Fibroblast of lung (primary cell): ENCODE measurements around the gene EHHADH. TPM values are rescaled to one million over a fixed set of nuclear protein-coding genes. Genes with fewer than 3 reads are reported as not detected.

Experiments
- DNase-seq, 2 donors: peaks; one replicate each; pipeline versions ENCODE4 v3.0.0 to v3.0.0-alpha.2; 2010; ENCODE audit warnings: low read depth in 2 of 2
- H2AFZ ChIP-seq: 2 replicates; pipeline ENCODE4 v1.5.1; 2012; ENCODE audit warnings: low read length, control low read depth, inconsistent platforms
- H3K27ac ChIP-seq: 2 replicates; pipeline ENCODE4 v1.5.1; 2011; ENCODE audit warnings: low read length, control low read depth; ENCODE audit not compliant: insufficient read depth
- H3K27me3 ChIP-seq: 2 replicates; pipeline ENCODE4 v1.5.1; 2011; ENCODE audit warnings: mild to moderate bottlenecking, low read length; ENCODE audit not compliant: control insufficient read depth, insufficient read depth
- H3K36me3 ChIP-seq: 2 replicates; pipeline ENCODE4 v1.5.1; 2011; ENCODE audit warnings: low read length; ENCODE audit not compliant: control insufficient read depth, insufficient read depth
- H3K4me1 ChIP-seq: 2 replicates; pipeline ENCODE4 v1.5.1; 2011; ENCODE audit warnings: low read length; ENCODE audit not compliant: control insufficient read depth, insufficient read depth; ENCODE audit errors: extremely low read depth
- H3K4me2 ChIP-seq: 2 replicates; pipeline ENCODE4 v1.5.1; 2011; ENCODE audit warnings: low read length, control low read depth; ENCODE audit not compliant: insufficient read depth; ENCODE audit errors: extremely low read depth
- H3K4me3 ChIP-seq, 4 experiments: fragments of 200-600 bp in 1 of 4; sonication (generic) in 1 of 4; replicated peaks in 1 of 4; 2 replicates each; pipeline ENCODE4 v1.5.1; 2011 to 2016; ENCODE audit warnings: low read length in 4 of 4, low read depth in 3 of 4, mild to moderate bottlenecking in 3 of 4, control low read depth in 2 of 4, inconsistent platforms in 1 of 4, mixed read lengths in 1 of 4; ENCODE audit not compliant: insufficient read depth in 1 of 4; ENCODE audit errors: control extremely low read depth in 1 of 4
- H3K79me2 ChIP-seq: 2 replicates; pipeline ENCODE4 v1.5.1; 2012; ENCODE audit warnings: mild to moderate bottlenecking, low read length, inconsistent platforms; ENCODE audit not compliant: control insufficient read depth, insufficient read depth
- H3K9ac ChIP-seq: 2 replicates; pipeline ENCODE4 v1.5.1; 2011; ENCODE audit warnings: mild to moderate bottlenecking, low read length, control low read depth; ENCODE audit not compliant: insufficient read depth
- H3K9me3 ChIP-seq: 2 replicates; pipeline ENCODE4 v1.5.1; 2012; ENCODE audit warnings: low read depth, low read length; ENCODE audit not compliant: control insufficient read depth, insufficient read depth
- H4K20me1 ChIP-seq: 2 replicates; pipeline ENCODE4 v1.5.1; 2011; ENCODE audit warnings: low read length; ENCODE audit not compliant: control insufficient read depth, insufficient read depth; ENCODE audit errors: extremely low read depth
- EZH2 ChIP-seq: IDR thresholded peaks from 2 replicates; pipeline ENCODE4 v1.5.1; 2012; ENCODE audit warnings: low read length, control low read depth, mild to moderate bottlenecking; ENCODE audit errors: missing control alignments
- polyA plus RNA-seq, 2 donors: library from polyadenylated mRNA; depleted of rRNA in 1 of 2; stranded (reverse) in 1 of 2; unstranded in 1 of 2; fragments of >200 nt; gene quantifications; 2 replicates each; pipeline ENCODE4 v1.2.1, GENCODE V29; 2011 to 2012; ENCODE audit warnings: missing spikeins in 1 of 2
- total RNA-seq: library from RNA; depleted of rRNA; stranded (reverse); fragments of >200 nt; gene quantifications from 2 replicates; pipeline ENCODE4 v1.2.1, GENCODE V29; 2014
- TF ChIP-seq, protein P1 (sequence below), 2 donors: IDR thresholded peaks in 1 of 2; conservative IDR thresholded peaks in 1 of 2; 1 replicate in 1 of 2; 2 replicates in 1 of 2; pipeline ENCODE4 v1.5.1; 2011 to 2012; ENCODE audit warnings: low read length in 2 of 2, control low read depth in 1 of 2, inconsistent platforms in 1 of 2, low read depth in 1 of 2, mild to moderate bottlenecking in 1 of 2

Gene EHHADH
- total and polyA plus RNA-seq, 2 donors (not counting 1 experiment from before 2014, with no cell fraction given) = 6.0 to 6.8 TPM

GRCh38 chr3:185270262-185270955 is 16.6 kb upstream of the EHHADH start:
- no peak overlapping the region for H2AFZ ChIP-seq
- TF ChIP-seq EZH2 = no peak
- TF ChIP-seq, protein P1, sequence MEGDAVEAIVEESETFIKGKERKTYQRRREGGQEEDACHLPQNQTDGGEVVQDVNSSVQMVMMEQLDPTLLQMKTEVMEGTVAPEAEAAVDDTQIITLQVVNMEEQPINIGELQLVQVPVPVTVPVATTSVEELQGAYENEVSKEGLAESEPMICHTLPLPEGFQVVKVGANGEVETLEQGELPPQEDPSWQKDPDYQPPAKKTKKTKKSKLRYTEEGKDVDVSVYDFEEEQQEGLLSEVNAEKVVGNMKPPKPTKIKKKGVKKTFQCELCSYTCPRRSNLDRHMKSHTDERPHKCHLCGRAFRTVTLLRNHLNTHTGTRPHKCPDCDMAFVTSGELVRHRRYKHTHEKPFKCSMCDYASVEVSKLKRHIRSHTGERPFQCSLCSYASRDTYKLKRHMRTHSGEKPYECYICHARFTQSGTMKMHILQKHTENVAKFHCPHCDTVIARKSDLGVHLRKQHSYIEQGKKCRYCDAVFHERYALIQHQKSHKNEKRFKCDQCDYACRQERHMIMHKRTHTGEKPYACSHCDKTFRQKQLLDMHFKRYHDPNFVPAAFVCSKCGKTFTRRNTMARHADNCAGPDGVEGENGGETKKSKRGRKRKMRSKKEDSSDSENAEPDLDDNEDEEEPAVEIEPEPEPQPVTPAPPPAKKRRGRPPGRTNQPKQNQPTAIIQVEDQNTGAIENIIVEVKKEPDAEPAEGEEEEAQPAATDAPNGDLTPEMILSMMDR (conservative IDR thresholded peaks at IDR 0.05 in 1 of 2, IDR thresholded peaks at IDR 0.05 in 1 of 2; ENCODE audit: low read depth in 1 of 2, low read length in 2 of 2) = peak; percentile 39 to 51
- H3K9me3 ChIP-seq = no peaks in the 10 kb centered on the region
- H3K27ac ChIP-seq = no peak overlapping the region
- no peaks in the 10 kb centered on the region for H3K79me2 ChIP-seq
- no peaks in the 10 kb centered on the region for H3K36me3 ChIP-seq
- no peak overlapping the region for H3K9ac ChIP-seq
- no peak overlapping the region for H3K4me2 ChIP-seq
- H3K27me3 ChIP-seq = no peaks in the 10 kb centered on the region
- DNase-seq = peak; percentile 10 to 30
- no peak overlapping the region for H3K4me3 ChIP-seq
- no peaks in the 10 kb centered on the region for H3K4me1 ChIP-seq
- no peaks in the 10 kb centered on the region for H4K20me1 ChIP-seq

GRCh38 chr3:185268194-185268962 is 14.5 kb upstream of the EHHADH start:
- DNase-seq = no peak
- H3K27me3 ChIP-seq = no peaks in the 10 kb centered on the region
- no peaks in the 10 kb centered on the region for H3K79me2 ChIP-seq
- no peak overlapping the region for H3K27ac ChIP-seq
- no peaks in the 10 kb centered on the region for H3K4me1 ChIP-seq
- H3K9me3 ChIP-seq = no peaks in the 10 kb centered on the region
- no peak overlapping the region for H3K4me3 ChIP-seq
- H4K20me1 ChIP-seq = no peaks in the 10 kb centered on the region
- H3K9ac ChIP-seq = no peak overlapping the region
- TF ChIP-seq, protein P1 (conservative IDR thresholded peaks at IDR 0.05 in 1 of 2, IDR thresholded peaks at IDR 0.05 in 1 of 2; ENCODE audit: low read depth in 1 of 2, low read length in 2 of 2) = no peak
- no peak for TF ChIP-seq EZH2
- no peak overlapping the region for H3K4me2 ChIP-seq
- H2AFZ ChIP-seq = no peak overlapping the region
- H3K36me3 ChIP-seq = no peaks in the 10 kb centered on the region

- DNase-seq = no peak
- H3K4me1 ChIP-seq = no peaks in the 10 kb centered on the region
- no peak overlapping the region for H3K27ac ChIP-seq
- no peaks in the 10 kb centered on the region for H3K36me3 ChIP-seq
- no peaks in the 10 kb centered on the region for H3K79me2 ChIP-seq
- H2AFZ ChIP-seq = no peak overlapping the region
- H3K9ac ChIP-seq = no peak overlapping the region
- no peak overlapping the region for H3K4me3 ChIP-seq
- TF ChIP-seq, protein P1 (conservative IDR thresholded peaks at IDR 0.05 in 1 of 2, IDR thresholded peaks at IDR 0.05 in 1 of 2; ENCODE audit: low read depth in 1 of 2, low read length in 2 of 2) = no peak
- TF ChIP-seq EZH2 = no peak
- H4K20me1 ChIP-seq = no peaks in the 10 kb centered on the region
- no peak overlapping the region for H3K4me2 ChIP-seq
- no peaks in the 10 kb centered on the region for H3K9me3 ChIP-seq
- H3K27me3 ChIP-seq = no peaks in the 10 kb centered on the region
These were observed 13.3 kb upstream of the EHHADH start for GRCh38 chr3:185267193-185267592.
